HG03159 (cell line): ENCODE measurements around the gene LEMD1.

Source experiments
- ATAC-seq: cut with Tn5 transposase; IDR thresholded peaks from one replicate; pipeline ENCODE4 v1.9.1; 2021; ENCODE audit warnings: mild to moderate bottlenecking, moderate library complexity; ENCODE audit not compliant: unreplicated experiment

The LEMD1 gene

DNA sequence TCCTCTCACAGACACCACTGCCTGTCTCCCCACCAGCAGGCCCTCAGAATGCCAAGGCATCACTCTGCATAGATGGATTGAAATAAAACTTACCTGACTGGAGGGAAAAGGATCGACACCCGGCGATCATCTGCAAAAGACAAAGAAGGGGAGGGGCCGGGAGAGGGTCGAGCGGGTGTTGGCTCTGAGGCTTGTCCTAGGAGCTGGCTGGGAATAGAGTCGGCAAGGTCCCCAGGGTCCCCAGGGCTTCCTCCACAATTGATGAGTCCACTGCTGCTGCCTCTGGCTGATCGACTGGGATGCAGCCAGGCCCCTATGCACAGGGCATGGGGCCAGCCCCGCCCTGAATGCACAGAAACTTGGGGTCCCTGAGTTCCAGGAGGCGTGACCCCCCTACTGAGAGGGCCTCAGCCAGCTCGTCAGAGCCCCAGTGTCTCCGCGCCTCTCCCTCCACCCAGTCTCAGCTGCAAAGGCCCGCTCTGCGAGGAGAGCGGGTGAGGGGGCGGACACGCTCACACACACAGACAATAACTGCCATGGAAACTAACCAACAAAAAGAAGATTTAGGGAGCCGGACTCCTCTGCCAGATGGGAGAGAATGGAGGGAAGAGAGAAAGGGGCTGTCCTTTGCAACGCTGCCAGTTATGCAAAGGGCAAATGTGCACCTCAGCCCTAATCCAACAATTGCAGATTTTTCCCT is 65.3 kb downstream of the LEMD1 start, which contains the start of gene KLHDC8A:
Gene KLHDC8A (minus strand): TSS at position 483 of the 700 bp plus-strand sequence. CDS start 13,318 bp downstream, outside the sequence.
- no peak for ATAC-seq

GRCh38 chr1:205355075-205355453 is 66.8 kb downstream of the LEMD1 start:
- ATAC-seq: no peak

- ATAC-seq: no peak
Measured at GRCh38 chr1:205354259-205355074, 67.4 kb downstream of the LEMD1 start.

DNA sequence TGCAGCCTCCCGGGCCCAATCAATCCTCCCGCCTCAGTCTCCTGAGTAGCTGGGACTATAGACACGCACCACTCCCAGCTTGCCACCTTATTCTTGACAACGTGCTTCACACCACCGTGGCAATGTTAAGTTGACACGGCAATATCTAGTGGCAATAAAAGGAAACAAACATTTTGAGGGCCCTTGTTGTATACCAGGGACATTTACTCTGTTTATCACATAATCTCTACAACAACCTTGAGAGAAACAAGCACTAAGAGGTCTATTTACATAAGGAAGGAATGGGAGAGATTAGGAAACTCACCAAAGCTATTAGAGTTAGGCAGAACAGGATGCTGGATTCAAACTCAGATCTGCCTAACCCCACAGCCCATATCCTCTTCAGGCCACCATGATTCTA is 68.2 kb downstream of the LEMD1 start:
- no peak for ATAC-seq

- ATAC-seq: no peak
Measured at GRCh38 chr1:205353191-205353590, 68.7 kb downstream of the LEMD1 start.

DNA sequence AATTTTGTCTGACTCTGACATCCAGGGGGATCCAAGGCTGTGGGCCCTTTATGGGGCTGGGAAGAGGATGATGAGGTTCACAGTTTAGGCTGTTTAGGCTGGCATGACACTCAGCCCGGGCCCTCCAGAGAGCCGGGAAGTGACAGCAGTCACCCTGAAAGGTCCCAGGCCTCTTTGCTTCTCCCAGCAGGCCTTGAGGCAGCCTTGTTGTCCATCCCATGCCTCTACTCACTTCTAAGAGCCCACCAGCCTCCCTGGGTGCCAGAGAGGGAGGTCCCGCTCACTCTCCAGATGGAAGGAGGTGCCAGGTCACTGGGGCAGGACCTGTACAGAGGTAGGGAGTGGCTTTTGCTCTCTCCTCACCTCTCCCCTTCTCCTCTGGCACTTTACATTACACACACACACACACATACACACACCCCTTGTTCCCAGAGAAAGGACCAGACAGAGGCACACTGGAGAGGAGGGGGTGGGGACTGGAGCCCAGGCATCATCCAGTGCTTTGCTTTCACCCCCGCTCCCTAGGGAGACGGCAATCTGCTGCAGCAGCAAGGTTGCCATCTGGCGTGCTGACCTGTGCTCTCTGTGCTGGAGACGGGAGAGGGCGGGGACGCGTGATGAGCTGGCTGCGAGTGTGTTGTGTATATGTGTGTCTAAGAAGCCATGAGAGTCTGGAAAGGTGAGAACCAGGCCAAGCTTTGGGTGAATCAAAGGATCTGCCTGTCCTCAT is 69.7 kb downstream of the LEMD1 start:
- no peak for ATAC-seq

GRCh38 chr1:205350691-205351141 is 71.1 kb downstream of the LEMD1 start:
- ATAC-seq: no peak

- no peak for ATAC-seq
Measured at GRCh38 chr1:205350124-205350523, 71.7 kb downstream of the LEMD1 start.

DNA sequence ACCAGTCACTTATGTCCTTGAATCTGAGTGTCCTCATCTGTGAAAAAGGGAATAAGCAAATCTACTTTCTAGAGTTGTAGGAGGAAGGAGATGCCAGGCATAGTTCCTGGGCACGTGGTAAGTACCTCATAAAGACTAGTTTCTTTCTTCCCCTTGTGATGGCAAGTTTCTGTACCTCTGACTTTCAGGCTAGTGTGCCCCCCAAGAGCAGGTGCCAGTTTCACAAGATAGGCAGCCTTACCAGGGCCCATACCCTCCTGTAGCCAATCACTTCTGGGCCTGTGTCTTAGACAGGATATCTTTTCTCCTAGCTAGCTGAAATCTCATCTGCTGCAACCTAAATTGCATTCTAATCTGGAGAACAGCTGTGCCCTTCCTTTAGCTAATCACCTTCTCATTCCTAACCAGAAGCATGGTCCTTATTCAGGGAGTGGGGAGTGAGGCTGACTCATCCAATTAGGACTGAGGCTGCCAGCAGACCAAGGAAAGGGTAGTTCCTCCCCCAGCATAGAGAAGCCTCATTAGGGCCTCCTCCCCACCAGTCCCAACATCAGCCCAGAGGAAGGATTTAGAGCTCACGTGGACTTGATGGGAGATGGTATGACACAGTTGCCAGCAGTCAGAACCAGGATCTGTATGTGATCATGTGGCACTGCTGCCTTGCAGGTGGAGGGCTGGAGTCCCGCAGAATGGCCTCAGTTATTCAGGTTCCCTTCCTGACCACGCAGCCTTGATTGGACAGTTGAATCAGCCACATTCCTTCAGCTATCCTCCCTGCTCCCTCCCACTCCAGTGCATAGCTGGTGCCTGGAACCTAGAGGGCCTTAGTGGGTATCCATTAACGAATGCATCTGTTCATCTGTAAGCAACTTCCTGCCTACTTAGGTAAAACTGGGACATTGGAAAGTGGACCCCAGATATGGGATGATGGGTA is 73.0 kb downstream of the LEMD1 start:
- no peak for ATAC-seq

DNA sequence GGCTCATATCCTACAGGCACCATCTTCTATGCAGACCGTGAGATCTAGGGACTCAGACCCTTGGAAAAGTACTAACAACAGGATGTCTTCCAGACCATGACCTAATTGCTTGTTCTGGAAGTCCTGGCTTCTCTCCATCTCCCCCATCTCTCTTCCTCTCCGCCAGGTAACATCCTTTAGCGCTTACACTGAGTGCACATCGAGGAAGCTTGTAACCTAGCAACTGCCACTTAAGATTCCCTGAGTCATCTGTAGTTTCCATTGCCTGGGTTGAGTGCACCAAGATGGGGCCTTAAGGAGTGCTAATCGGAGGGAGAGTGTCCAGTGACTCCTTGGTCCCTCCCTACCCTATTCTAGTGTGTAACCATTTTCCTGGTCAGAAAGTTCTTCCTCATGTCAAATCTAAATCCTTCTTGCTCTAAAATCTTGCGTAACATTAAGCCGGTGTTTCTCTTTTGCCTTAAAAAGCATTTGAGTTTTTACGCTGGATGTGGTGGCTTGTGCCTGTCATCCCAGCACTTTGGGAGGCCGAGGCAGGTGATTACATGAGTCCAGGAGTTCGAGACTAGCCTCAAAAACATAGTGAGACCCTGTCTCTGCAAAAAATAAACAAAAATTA is 74.8 kb downstream of the LEMD1 start:
- ATAC-seq: no peak

- ATAC-seq: no peak
Measured at GRCh38 chr1:205345761-205346160, 76.1 kb downstream of the LEMD1 start.

- no peak for ATAC-seq
Measured at GRCh38 chr1:205344066-205344928, 77.6 kb downstream of the LEMD1 start.

DNA sequence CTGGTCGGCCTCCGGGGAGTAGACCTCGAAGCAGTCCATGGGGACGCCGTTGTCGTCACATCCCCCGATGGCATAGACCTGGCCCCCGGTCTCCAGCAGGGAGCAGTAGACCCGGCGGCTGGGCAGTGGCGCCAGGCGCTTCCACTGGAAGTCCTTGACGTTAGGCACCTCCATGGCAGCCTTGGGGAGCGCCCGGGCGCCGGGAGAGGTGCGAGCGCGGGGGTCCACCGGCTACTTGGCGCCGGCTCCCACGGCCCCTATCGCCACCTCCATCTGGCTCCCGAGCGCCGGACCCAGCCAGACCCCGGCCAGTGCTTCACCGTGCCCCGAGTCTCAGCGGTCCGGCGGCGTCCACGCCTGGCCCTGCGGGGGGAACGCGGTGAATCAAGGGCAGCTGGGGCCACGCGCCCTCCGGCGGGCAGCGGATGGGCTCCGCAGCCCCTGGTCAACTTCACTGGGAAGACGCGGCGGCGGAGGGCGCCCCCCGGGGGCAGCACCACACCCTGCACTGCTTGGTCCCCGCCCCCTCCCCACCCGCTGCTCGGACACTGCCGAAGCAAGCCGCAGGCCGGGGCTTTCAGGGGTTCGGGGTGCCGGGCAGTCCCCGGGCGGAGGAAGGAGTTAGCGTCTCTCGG is 78.3 kb downstream of the LEMD1 start:
- ATAC-seq: no peak

GRCh38 chr1:205342986-205343385 is 78.9 kb downstream of the LEMD1 start:
- ATAC-seq: no peak

- ATAC-seq: no peak
Measured at GRCh38 chr1:205340676-205341075, 81.2 kb downstream of the LEMD1 start.

- peak; percentile 67 for ATAC-seq
Measured at GRCh38 chr1:205339717-205340116, 82.1 kb downstream of the LEMD1 start.

DNA sequence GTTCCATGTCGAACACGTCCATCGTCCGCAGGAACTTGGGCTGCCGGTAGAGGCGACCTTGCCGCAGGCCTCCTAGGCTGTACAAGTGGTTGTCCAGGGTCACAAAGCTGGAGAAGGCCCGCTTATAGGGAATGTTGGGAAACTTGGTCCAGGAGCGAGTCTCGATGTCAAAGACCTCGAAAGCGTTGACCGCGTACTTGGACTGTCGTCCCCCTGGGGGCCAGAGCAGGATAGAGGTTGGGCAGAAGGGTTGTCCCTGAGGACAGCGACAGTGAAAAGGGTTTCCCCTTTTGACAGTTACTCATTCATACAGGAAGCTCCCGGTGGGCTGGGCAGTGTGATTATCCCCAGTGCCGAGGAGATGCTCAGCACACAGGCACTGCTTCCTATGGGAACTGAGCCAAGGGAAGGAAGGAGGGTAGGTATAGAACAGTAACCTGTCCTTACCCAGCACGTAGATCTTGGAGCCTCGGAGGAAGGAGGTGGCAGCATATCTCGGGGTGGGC is 82.6 kb downstream of the LEMD1 start:
- ATAC-seq: no peak

DNA sequence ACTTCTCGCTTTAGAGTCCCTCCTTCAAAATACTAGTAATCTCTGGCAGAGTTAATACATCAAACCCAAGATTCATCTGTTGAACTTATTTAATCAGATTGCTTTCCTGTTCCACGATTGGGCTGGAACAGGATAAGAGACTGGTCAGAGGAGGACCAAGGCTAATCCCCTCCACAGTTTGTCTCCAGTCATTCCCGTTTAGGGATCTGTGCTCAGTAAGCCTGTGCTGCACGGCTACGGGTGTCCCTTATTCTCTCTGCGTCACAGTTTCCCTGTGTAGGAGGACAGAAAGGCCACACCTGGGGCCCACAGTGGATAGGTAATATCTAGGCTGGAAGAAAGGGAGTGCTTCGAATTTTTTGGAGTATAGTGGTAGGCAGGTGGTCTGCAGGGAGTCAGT is 83.8 kb downstream of the LEMD1 start:
- no peak for ATAC-seq
